Neural cell (in vitro differentiated cells): ENCODE results near the gene PTGER1. TPM values are rescaled to one million over a fixed set of nuclear protein-coding genes. Genes with fewer than 3 reads are reported as not detected.

Experiments used
- H2AFZ ChIP-seq: fragments of 200-600, 300-800 bp; sonication (generic), shearing (Covaris generic); 2 replicates; pipeline ENCODE4 v1.6.0; 2014; ENCODE audit warnings: low read depth, mild to moderate bottlenecking, antibody characterized with exemption, low read length, moderate library complexity
- H3F3A ChIP-seq: fragments of 200-600 bp; shearing (Covaris generic); 2 replicates; pipeline ENCODE4 v1.6.1; 2016; ENCODE audit warnings: mild to moderate bottlenecking, moderate library complexity, mixed read lengths, antibody characterized with exemption, low read length; ENCODE audit not compliant: insufficient read depth, poor library complexity, severe bottlenecking
- H3K27ac ChIP-seq: fragments of 200-600, 300-800 bp; sonication (generic), shearing (Covaris generic); 2 replicates; pipeline ENCODE4 v1.5.1; 2014; ENCODE audit warnings: mild to moderate bottlenecking, low read length, moderate library complexity
- H3K27me3 ChIP-seq: fragments of 300-800, 200-600 bp; sonication (generic), shearing (Covaris generic); 2 replicates; pipeline ENCODE4 v1.6.0; 2014; ENCODE audit warnings: mild to moderate bottlenecking, low read depth, low read length, moderate library complexity; ENCODE audit not compliant: insufficient read depth
- H3K36me3 ChIP-seq: fragments of 300-800, 200-600 bp; sonication (generic), shearing (Covaris generic); 2 replicates; pipeline ENCODE4 v1.5.1; 2014; ENCODE audit warnings: mild to moderate bottlenecking, antibody characterized with exemption, low read length, moderate library complexity; ENCODE audit not compliant: insufficient read depth
- H3K4me2 ChIP-seq: fragments of 300-800, 200-600 bp; sonication (generic), shearing (Covaris generic); 2 replicates; pipeline ENCODE4 v1.6.0; 2014; ENCODE audit warnings: mild to moderate bottlenecking, low read length
- H3K4me3 ChIP-seq: fragments of 300-800, 200-600 bp; sonication (generic), shearing (Covaris generic); 2 replicates; pipeline ENCODE4 v1.5.1; 2014; ENCODE audit warnings: mild to moderate bottlenecking, low read length, moderate library complexity
- H3K79me2 ChIP-seq: fragments of 200-600 bp; shearing (Covaris generic); replicated peaks from 2 replicates; pipeline ENCODE4 v1.6.0; 2014; ENCODE audit warnings: mild to moderate bottlenecking, low read length, moderate library complexity; ENCODE audit not compliant: insufficient read depth
- H3K9ac ChIP-seq: fragments of 300-800, 200-600 bp; sonication (generic), shearing (Covaris generic); 2 replicates; pipeline ENCODE4 v1.6.1; 2016; ENCODE audit warnings: mild to moderate bottlenecking, low read length, mixed read lengths
- H3K9me2 ChIP-seq: fragments of 200-600 bp; shearing (Covaris generic); 2 replicates; pipeline ENCODE4 v1.6.1; 2016; ENCODE audit warnings: mild to moderate bottlenecking, low read length, mixed read lengths; ENCODE audit not compliant: insufficient read depth
- H3K9me3 ChIP-seq: fragments of 200-600, 300-800 bp; sonication (generic), shearing (Covaris generic); 2 replicates; pipeline ENCODE4 v1.6.1; 2016; ENCODE audit warnings: mild to moderate bottlenecking, mixed run types, low read length, moderate library complexity, mixed read lengths
- H4K20me1 ChIP-seq: fragments of 200-600 bp; shearing (Covaris generic); 2 replicates; pipeline ENCODE4 v1.6.1; 2016; ENCODE audit warnings: mild to moderate bottlenecking, mixed run types; ENCODE audit not compliant: insufficient read depth
- CTCF ChIP-seq: fragments of 450-650 bp; IDR thresholded peaks from 2 replicates; pipeline ENCODE4 v1.5.1; 2014; ENCODE audit warnings: antibody characterized with exemption, mild to moderate bottlenecking, moderate library complexity; ENCODE audit not compliant: poor library complexity, severe bottlenecking
- EP300 ChIP-seq: fragments of 450-650 bp; conservative IDR thresholded peaks from 2 replicates; pipeline ENCODE4 v1.6.1; 2014; ENCODE audit warnings: antibody characterized with exemption, mild to moderate bottlenecking, moderate library complexity; ENCODE audit not compliant: poor library complexity, severe bottlenecking
- EZH2 ChIP-seq: fragments of 200-600, 300-800 bp; shearing (Covaris generic), sonication (generic); IDR thresholded peaks from 2 replicates; pipeline ENCODE4 v1.6.1; 2014; ENCODE audit warnings: antibody characterized with exemption, low read length, borderline replicate concordance, mild to moderate bottlenecking; ENCODE audit not compliant: insufficient read depth, poor library complexity, severe bottlenecking
- MXI1 ChIP-seq: fragments of 450-650 bp; conservative IDR thresholded peaks from 2 replicates; pipeline ENCODE4 v1.6.1; 2014; ENCODE audit warnings: antibody characterized with exemption, mild to moderate bottlenecking; ENCODE audit not compliant: poor library complexity, severe bottlenecking
- POLR2AphosphoS5 ChIP-seq: IDR thresholded peaks from 2 replicates; pipeline ENCODE4 v1.6.1; 2012
- RAD21 ChIP-seq: fragments of 450-650 bp; conservative IDR thresholded peaks from 2 replicates; pipeline ENCODE4 v1.6.1; 2014; ENCODE audit warnings: antibody characterized with exemption, mild to moderate bottlenecking, moderate library complexity
- REST ChIP-seq: IDR thresholded peaks from 2 replicates; pipeline ENCODE4 v1.6.1; 2012; ENCODE audit warnings: borderline replicate concordance
- SMC3 ChIP-seq: fragments of 450-650 bp; conservative IDR thresholded peaks from 2 replicates; pipeline ENCODE4 v1.6.1; 2014; ENCODE audit warnings: antibody characterized with exemption, mild to moderate bottlenecking, moderate library complexity; ENCODE audit not compliant: poor library complexity
- TAF1 ChIP-seq: IDR thresholded peaks from 2 replicates; pipeline ENCODE4 v1.6.1; 2012; ENCODE audit warnings: low read depth
- polyA plus RNA-seq: library from polyadenylated mRNA; depleted of rRNA; stranded (reverse); fragments of >200 nt; gene quantifications from 2 replicates; pipeline ENCODE4 v1.2.3, GENCODE V29; 2014

Gene PTGER1
- polyA plus RNA-seq, 1 donor from 2014 or later, result not detected

GRCh38 chr19:14435320-14436050 lies 39.7 kb downstream of the PTGER1 start:
- no peaks in the 10 kb centered on the region for H3K9me3 ChIP-seq
- no peaks in the 10 kb centered on the region for H4K20me1 ChIP-seq
- no peaks in the 10 kb centered on the region for H3K36me3 ChIP-seq
- TF ChIP-seq REST (no peak), POLR2AphosphoS5 (no peak), SMC3 (no peak), EP300 (no peak), CTCF (no peak)
- H3K27ac ChIP-seq, result no peak overlapping the region
- no peaks in the 10 kb centered on the region for H3K27me3 ChIP-seq
- no peaks in the 10 kb centered on the region for H3F3A ChIP-seq
- H2AFZ ChIP-seq, result no peak overlapping the region
- no peak overlapping the region for H3K4me2 ChIP-seq
- no peaks in the 10 kb centered on the region for H3K9me2 ChIP-seq
- peaks cover 8% of the 10 kb centered on the region for H3K79me2 ChIP-seq
- no peak overlapping the region for H3K9ac ChIP-seq
- peak overlapping the region; percentile 79 for H3K4me3 ChIP-seq

- no peaks in the 10 kb centered on the region for H3K36me3 ChIP-seq
- H4K20me1 ChIP-seq, result no peaks in the 10 kb centered on the region
- no peak overlapping the region for H3K27ac ChIP-seq
- no peak for TF ChIP-seq CTCF
- TF ChIP-seq EP300, result no peak
- TF ChIP-seq TAF1, result no peak
- no peak for TF ChIP-seq REST
- no peak for TF ChIP-seq MXI1
- TF ChIP-seq RAD21, result no peak
- no peak for TF ChIP-seq SMC3
- no peak for TF ChIP-seq EZH2
- TF ChIP-seq POLR2AphosphoS5, result no peak
- peak overlapping the region; percentile 78 for H3K9ac ChIP-seq
- H3K9me3 ChIP-seq, result no peaks in the 10 kb centered on the region
- H3K27me3 ChIP-seq, result no peaks in the 10 kb centered on the region
- H3K9me2 ChIP-seq, result no peaks in the 10 kb centered on the region
- no peak overlapping the region for H2AFZ ChIP-seq
- peak overlapping the region; percentile 19 for H3K4me2 ChIP-seq
- no peaks in the 10 kb centered on the region for H3F3A ChIP-seq
- H3K4me3 ChIP-seq, result peak overlapping the region; percentile 79
- peaks cover 8% of the 10 kb centered on the region for H3K79me2 ChIP-seq
Measured at GRCh38 chr19:14434543-14435319, 40.4 kb downstream of the PTGER1 start.
